GM12875 (cell line): ENCODE results near the gene GNB1L.
"Not testable (repeated sequence)": the region's sequence is repeated elsewhere in the genome, so short reads cannot be mapped to it uniquely, and the experiment has no call there.

Experiments used
- H3K4me3 ChIP-seq: one replicate; pipeline ENCODE4 v1.5.1; 2011; ENCODE audit warnings: low read depth, low read length, control low read depth
- CTCF ChIP-seq: IDR thresholded peaks from 2 replicates; pipeline ENCODE4 v1.5.1; 2011; ENCODE audit warnings: low read depth, mild to moderate bottlenecking, control low read depth, inconsistent platforms, low read length, moderate library complexity, borderline replicate concordance; ENCODE audit not compliant: insufficient read depth

The GNB1L gene

GRCh38 chr22:19785461-19786263 is 69.0 kb downstream of the GNB1L start:
- TF ChIP-seq CTCF, result no peak
- H3K4me3 ChIP-seq, result no peak overlapping the region

- no peak overlapping the region for H3K4me3 ChIP-seq
- no peak for TF ChIP-seq CTCF
Measured at GRCh38 chr22:19784384-19785175, 70.1 kb downstream of the GNB1L start.

- H3K4me3 ChIP-seq, result no peak overlapping the region
- TF ChIP-seq CTCF, result no peak
Measured at GRCh38 chr22:19783586-19784383, 70.9 kb downstream of the GNB1L start.

GRCh38 chr22:19782533-19782932 is 72.1 kb downstream of the GNB1L start:
- TF ChIP-seq CTCF, result no peak

GRCh38 chr22:19779685-19780268 is 74.9 kb downstream of the GNB1L start:
- TF ChIP-seq CTCF, result no peak
- no peak overlapping the region for H3K4me3 ChIP-seq

More at GRCh38 chr22:19782533-19782932, 72.1 kb downstream of the GNB1L start:
- no peak overlapping the region for H3K4me3 ChIP-seq

- H3K4me3 ChIP-seq, result no peak overlapping the region
- TF ChIP-seq CTCF, result no peak
Measured at GRCh38 chr22:19779011-19779421, 75.7 kb downstream of the GNB1L start.

GRCh38 chr22:19777192-19777591 is 77.5 kb downstream of the GNB1L start:
- not testable (repeated sequence) for H3K4me3 ChIP-seq
